ENCODE results near the gene SMPD4. TPM values are rescaled to one million over a fixed set of nuclear protein-coding genes. Genes with fewer than 3 reads are reported as not detected.
"Not testable (repeated sequence)": the region's sequence is repeated elsewhere in the genome, so short reads cannot be mapped to it uniquely, and the experiment has no call there.

The SMPD4 gene
- total and polyA plus RNA-seq, 2 of the 13 experiments (the other 11 are each of a cell fraction or from before 2014, with no cell fraction given): 63.2 to 70.5 TPM

DNA sequence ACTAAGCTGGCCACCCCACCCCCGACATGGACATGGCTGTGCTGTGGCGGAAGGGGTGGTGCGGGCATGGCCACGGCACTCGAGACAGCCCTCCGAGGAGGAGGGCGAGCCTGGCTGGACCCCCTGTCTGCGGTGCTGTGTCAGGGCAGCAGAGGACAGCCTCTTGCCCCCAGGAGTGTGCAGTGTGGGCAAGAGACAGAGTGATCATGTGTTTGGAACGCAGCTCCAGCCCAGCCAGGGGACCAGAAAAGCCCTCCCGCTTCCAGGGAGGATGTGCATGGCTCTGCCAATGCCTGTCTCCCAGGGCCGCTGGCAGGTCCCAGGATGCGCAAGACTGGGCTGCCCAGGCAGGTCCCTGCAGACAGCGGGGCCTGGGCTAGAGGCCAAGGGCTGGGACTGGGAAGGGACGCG, 42.6 kb downstream of the SMPD4 start:
- H3K79me2 ChIP-seq (ENCODE audit: insufficient read depth, low read length); H3K36me3 ChIP-seq (replicated peaks in 1 of 2; ENCODE audit: control insufficient read depth in 1 of 2, insufficient read depth in 2 of 2, low read length in 2 of 2); intact Hi-C loops (cut with micrococcal nuclease; ENCODE audit: unreplicated experiment); H3K27ac ChIP-seq (ENCODE audit: extremely low read length, insufficient read depth, low read length); FAIRE-seq; H4K20me1 ChIP-seq (ENCODE audit: insufficient read depth, low read length); in situ Hi-C loops (cut with HindIII; ENCODE audit: extremely low pct_ligation_motif_present, low pct_unique_long_range_greater_than_20kb); H2AFZ ChIP-seq (ENCODE audit: low read length); H3K9ac ChIP-seq (ENCODE audit: insufficient read depth, low read depth, low read length); H3K4me2 ChIP-seq (ENCODE audit: low read depth, low read length); H3K4me3 ChIP-seq (replicated peaks in 1 of 3; ENCODE audit: insufficient read depth in 1 of 3, low read depth in 2 of 3, low read length in 3 of 3); H3K9me3 ChIP-seq (ENCODE audit: low read length); POLR2A ChIA-PET; DNase-seq (ENCODE audit: low spot score); H3K4me1 ChIP-seq (ENCODE audit: insufficient read depth, low read length); CTCF ChIA-PET (ENCODE audit: low intra/inter-chr PET ratio, low total read pairs); BruUV-seq (replicated peaks): not testable (repeated sequence)
- ATAC-seq: peak; percentile 7; the same call in 2 of the 3 replicates
- H3K27me3 ChIP-seq (ENCODE audit: control insufficient read depth in 1 of 2, insufficient read depth in 2 of 2, low read length in 2 of 2): peaks cover 4 to 14% of the 10 kb centered on the region in 2 experiments; a peak in 4 of 5 replicates
- 54% methylated on average over 10 of the region's 15 CpGs for WGBS (ENCODE audit: low lambda C conversion rate)

DNA sequence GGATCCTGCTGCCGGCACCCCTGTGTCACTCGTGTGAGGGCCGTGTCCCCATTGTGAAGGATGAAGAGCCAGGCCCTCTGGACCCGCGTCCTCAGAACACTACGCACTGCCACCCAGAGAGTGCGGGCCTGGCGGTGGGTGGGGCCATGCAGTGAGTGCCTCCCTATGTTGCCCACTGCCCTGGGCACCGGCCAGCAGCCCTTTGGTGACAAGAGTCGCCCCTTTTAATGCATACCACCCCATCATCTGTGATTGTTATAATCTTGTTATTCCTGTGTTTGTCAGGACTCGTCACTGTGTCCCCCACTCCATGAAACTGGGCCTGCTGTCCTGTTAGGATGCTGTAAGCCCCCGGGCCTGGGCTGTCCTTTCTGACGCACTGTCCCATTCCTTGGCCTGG, 43.1 kb downstream of the SMPD4 start:
- H2AFZ ChIP-seq (ENCODE audit: low read length); H3K4me1 ChIP-seq (ENCODE audit: insufficient read depth, low read length); H3K9ac ChIP-seq (ENCODE audit: insufficient read depth, low read depth, low read length); H3K79me2 ChIP-seq (ENCODE audit: insufficient read depth, low read length); H3K4me2 ChIP-seq (ENCODE audit: low read depth, low read length); BruUV-seq (replicated peaks); H3K9me3 ChIP-seq (ENCODE audit: low read length); H3K27ac ChIP-seq (ENCODE audit: extremely low read length, insufficient read depth, low read length); POLR2A ChIA-PET; CTCF ChIA-PET (ENCODE audit: low intra/inter-chr PET ratio, low total read pairs); DNase-seq (ENCODE audit: low spot score); H3K36me3 ChIP-seq (replicated peaks in 1 of 2; ENCODE audit: control insufficient read depth in 1 of 2, insufficient read depth in 2 of 2, low read length in 2 of 2); H4K20me1 ChIP-seq (ENCODE audit: insufficient read depth, low read length); intact Hi-C loops (cut with micrococcal nuclease; ENCODE audit: unreplicated experiment); FAIRE-seq; in situ Hi-C loops (cut with HindIII; ENCODE audit: extremely low pct_ligation_motif_present, low pct_unique_long_range_greater_than_20kb); H3K4me3 ChIP-seq (replicated peaks in 1 of 3; ENCODE audit: insufficient read depth in 1 of 3, low read depth in 2 of 3, low read length in 3 of 3); ATAC-seq: not testable (repeated sequence)
- WGBS (ENCODE audit: low lambda C conversion rate): 28% methylated on average over 4 of the region's 13 CpGs
- peaks cover 2 to 11% of the 10 kb centered on the region in 2 experiments; a peak in 4 of 5 replicates for H3K27me3 ChIP-seq (ENCODE audit: control insufficient read depth in 1 of 2, insufficient read depth in 2 of 2, low read length in 2 of 2)

DNA sequence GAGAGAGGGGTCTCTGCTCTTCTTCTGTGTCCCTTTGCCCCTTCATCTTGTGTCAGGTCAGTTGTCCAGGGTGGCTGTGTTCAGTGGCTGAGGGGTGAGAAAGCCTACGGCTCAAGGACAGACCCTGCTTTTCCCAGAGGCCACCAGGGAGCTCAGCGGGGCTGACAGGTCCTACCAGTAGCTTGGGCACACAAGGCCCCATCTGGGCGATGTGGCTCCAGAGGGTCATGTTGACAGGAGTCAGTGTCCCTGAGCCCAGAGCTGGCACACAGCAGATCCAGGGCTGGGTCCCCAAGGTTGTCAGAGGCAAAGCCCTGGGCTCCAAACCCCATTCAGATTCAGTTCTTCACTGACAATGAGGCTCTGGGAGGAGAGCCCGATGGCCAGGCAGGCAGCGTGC, 44.3 kb downstream of the SMPD4 start:
- H2AFZ ChIP-seq (ENCODE audit: low read length); H3K36me3 ChIP-seq (replicated peaks in 1 of 2; ENCODE audit: control insufficient read depth in 1 of 2, insufficient read depth in 2 of 2, low read length in 2 of 2); DNase-seq (ENCODE audit: low spot score); CTCF ChIA-PET (ENCODE audit: low intra/inter-chr PET ratio, low total read pairs); H3K27ac ChIP-seq (ENCODE audit: extremely low read length, insufficient read depth, low read length); H3K9me3 ChIP-seq (ENCODE audit: low read length); BruUV-seq (replicated peaks); H4K20me1 ChIP-seq (ENCODE audit: insufficient read depth, low read length); H3K27me3 ChIP-seq (ENCODE audit: control insufficient read depth in 1 of 2, insufficient read depth in 2 of 2, low read length in 2 of 2); POLR2A ChIA-PET; ATAC-seq; H3K79me2 ChIP-seq (ENCODE audit: insufficient read depth, low read length); FAIRE-seq; intact Hi-C loops (cut with micrococcal nuclease; ENCODE audit: unreplicated experiment); H3K9ac ChIP-seq (ENCODE audit: insufficient read depth, low read depth, low read length); H3K4me3 ChIP-seq (replicated peaks in 1 of 3; ENCODE audit: insufficient read depth in 1 of 3, low read depth in 2 of 3, low read length in 3 of 3); H3K4me2 ChIP-seq (ENCODE audit: low read depth, low read length); H3K4me1 ChIP-seq (ENCODE audit: insufficient read depth, low read length); in situ Hi-C loops (cut with HindIII; ENCODE audit: extremely low pct_ligation_motif_present, low pct_unique_long_range_greater_than_20kb): not testable (repeated sequence)
- WGBS (ENCODE audit: low lambda C conversion rate): 22% methylated on average over 3 of the region's 5 CpGs

DNA sequence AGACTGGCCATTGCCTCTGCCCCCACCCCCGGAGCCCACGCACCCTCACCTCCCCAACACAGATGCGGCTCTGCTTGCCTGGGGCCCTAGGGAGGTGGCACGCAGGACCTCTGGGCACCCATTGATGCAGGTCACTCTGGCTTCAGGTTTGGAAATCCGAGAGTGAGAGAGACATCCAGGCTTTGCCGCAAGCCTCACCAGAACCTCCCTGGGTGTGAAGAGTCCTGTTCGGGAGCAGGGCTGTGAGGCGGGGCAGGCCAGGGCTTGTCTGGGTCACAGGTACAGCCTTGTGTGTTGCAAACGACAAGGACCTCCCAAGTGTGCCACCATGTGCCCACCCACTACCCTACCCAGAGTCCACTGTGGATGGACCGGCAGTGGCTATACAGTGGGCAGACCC, 44.9 kb downstream of the SMPD4 start:
- POLR2A ChIA-PET; H4K20me1 ChIP-seq (ENCODE audit: insufficient read depth, low read length); H3K9me3 ChIP-seq (ENCODE audit: low read length); H3K27ac ChIP-seq (ENCODE audit: extremely low read length, insufficient read depth, low read length); H3K4me2 ChIP-seq (ENCODE audit: low read depth, low read length); FAIRE-seq; H3K9ac ChIP-seq (ENCODE audit: insufficient read depth, low read depth, low read length); CTCF ChIA-PET (ENCODE audit: low intra/inter-chr PET ratio, low total read pairs); H3K27me3 ChIP-seq (ENCODE audit: control insufficient read depth in 1 of 2, insufficient read depth in 2 of 2, low read length in 2 of 2); BruUV-seq (replicated peaks); DNase-seq (ENCODE audit: low spot score); H3K79me2 ChIP-seq (ENCODE audit: insufficient read depth, low read length); ATAC-seq; H2AFZ ChIP-seq (ENCODE audit: low read length); H3K4me3 ChIP-seq (replicated peaks in 1 of 3; ENCODE audit: insufficient read depth in 1 of 3, low read depth in 2 of 3, low read length in 3 of 3); H3K36me3 ChIP-seq (replicated peaks in 1 of 2; ENCODE audit: control insufficient read depth in 1 of 2, insufficient read depth in 2 of 2, low read length in 2 of 2); in situ Hi-C loops (cut with HindIII; ENCODE audit: extremely low pct_ligation_motif_present, low pct_unique_long_range_greater_than_20kb); intact Hi-C loops (cut with micrococcal nuclease; ENCODE audit: unreplicated experiment); H3K4me1 ChIP-seq (ENCODE audit: insufficient read depth, low read length): not testable (repeated sequence)
- 36% methylated on average over 4 of the region's 10 CpGs for WGBS (ENCODE audit: low lambda C conversion rate)

All from HepG2 (cell line).